Prostate gland (tissue), 2 donors: Measurements from ENCODE around the gene MOB3A.

ENCODE experiments used
- POLR2A ChIP-seq: fragments of 450-650 bp; IDR thresholded peaks from one replicate; pipeline ENCODE4 v1.6.1; 2016; ENCODE audit warnings: antibody characterized with exemption, mild to moderate bottlenecking
- POLR2AphosphoS5 ChIP-seq: sonication (generic); formaldehyde crosslinking; IDR thresholded peaks from one replicate; pipeline ENCODE4 v1.6.1; 2017; ENCODE audit warnings: antibody characterized with exemption
- TF ChIP-seq, protein P1 (sequence below), 4 experiments: fragments of 200-600 bp in 2 of 4; fragments of 450-650 bp in 2 of 4; sonication (generic) in 2 of 4; IDR thresholded peaks; 1 replicate in 3 of 4; 2 replicates in 1 of 4; pipeline ENCODE4 v1.5.1; 2016 to 2019; ENCODE audit warnings: antibody characterized with exemption in 4 of 4, mild to moderate bottlenecking in 2 of 4, moderate library complexity in 2 of 4

DNA sequence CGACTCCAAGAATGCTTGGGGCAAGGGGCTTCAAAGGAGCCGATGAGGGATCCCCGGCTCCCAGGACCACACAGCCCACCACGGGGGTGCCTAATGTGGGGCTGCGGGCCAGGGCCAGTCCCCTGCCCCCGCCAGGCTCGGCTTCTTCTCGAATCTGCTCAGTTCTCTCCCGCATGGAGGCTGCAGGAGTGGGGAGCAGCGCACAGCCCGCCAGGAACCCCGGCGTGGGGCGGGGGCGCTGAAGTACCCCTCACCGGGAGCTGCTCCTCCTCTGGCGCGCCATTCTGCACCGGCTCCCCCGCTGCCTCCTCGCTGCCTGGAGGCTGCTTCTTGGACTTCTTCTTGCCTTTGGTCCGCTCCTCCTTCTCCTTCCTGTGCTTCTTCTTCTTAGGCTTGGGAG is 15.3 kb upstream of the MOB3A start:
- TF ChIP-seq POLR2A, result no peak
- TF ChIP-seq, protein P1, sequence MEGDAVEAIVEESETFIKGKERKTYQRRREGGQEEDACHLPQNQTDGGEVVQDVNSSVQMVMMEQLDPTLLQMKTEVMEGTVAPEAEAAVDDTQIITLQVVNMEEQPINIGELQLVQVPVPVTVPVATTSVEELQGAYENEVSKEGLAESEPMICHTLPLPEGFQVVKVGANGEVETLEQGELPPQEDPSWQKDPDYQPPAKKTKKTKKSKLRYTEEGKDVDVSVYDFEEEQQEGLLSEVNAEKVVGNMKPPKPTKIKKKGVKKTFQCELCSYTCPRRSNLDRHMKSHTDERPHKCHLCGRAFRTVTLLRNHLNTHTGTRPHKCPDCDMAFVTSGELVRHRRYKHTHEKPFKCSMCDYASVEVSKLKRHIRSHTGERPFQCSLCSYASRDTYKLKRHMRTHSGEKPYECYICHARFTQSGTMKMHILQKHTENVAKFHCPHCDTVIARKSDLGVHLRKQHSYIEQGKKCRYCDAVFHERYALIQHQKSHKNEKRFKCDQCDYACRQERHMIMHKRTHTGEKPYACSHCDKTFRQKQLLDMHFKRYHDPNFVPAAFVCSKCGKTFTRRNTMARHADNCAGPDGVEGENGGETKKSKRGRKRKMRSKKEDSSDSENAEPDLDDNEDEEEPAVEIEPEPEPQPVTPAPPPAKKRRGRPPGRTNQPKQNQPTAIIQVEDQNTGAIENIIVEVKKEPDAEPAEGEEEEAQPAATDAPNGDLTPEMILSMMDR (IDR thresholded peaks at IDR 0.05), result no peak
- TF ChIP-seq POLR2AphosphoS5, result no peak
